Skeletal muscle satellite cell (primary cell): Measurements from ENCODE around the gene RNF149.
"Not testable (repeated sequence)": the region's sequence is repeated elsewhere in the genome, so short reads cannot be mapped to it uniquely, and the experiment has no call there.

Experiments used
- H3K27me3 ChIP-seq: 2 replicates; pipeline ENCODE4 v1.7.0; 2013; ENCODE audit warnings: low read length; ENCODE audit not compliant: control insufficient read depth, insufficient read depth
- H3K36me3 ChIP-seq: 2 replicates; pipeline ENCODE4 v1.7.0; 2013; ENCODE audit warnings: mild to moderate bottlenecking, control low read depth, low read length; ENCODE audit not compliant: insufficient read depth
- H3K4me1 ChIP-seq: 2 replicates; pipeline ENCODE4 v1.7.0; 2013; ENCODE audit warnings: low read length; ENCODE audit not compliant: control insufficient read depth, insufficient read depth
- H3K4me2 ChIP-seq: 2 replicates; pipeline ENCODE4 v1.7.0; 2013; ENCODE audit warnings: mild to moderate bottlenecking, low read length
- H3K4me3 ChIP-seq: 2 replicates; pipeline ENCODE4 v1.7.0; 2013; ENCODE audit warnings: low read length
- H3K9ac ChIP-seq: 2 replicates; pipeline ENCODE4 v1.7.0; 2013; ENCODE audit warnings: mild to moderate bottlenecking, low read depth, low read length, moderate library complexity
- H3K9me3 ChIP-seq: replicated peaks from 2 replicates; pipeline ENCODE4 v1.7.0; 2013; ENCODE audit warnings: mild to moderate bottlenecking, control low read depth, low read length

The RNF149 gene

GRCh38 chr2:101329026-101329425, 20.5 kb upstream of the RNF149 start:
- no peaks in the 10 kb centered on the region for H3K36me3 ChIP-seq
- H3K4me2 ChIP-seq, result no peak overlapping the region
- H3K9ac ChIP-seq, result no peak overlapping the region
- no peak overlapping the region for H3K4me3 ChIP-seq
- no peaks in the 10 kb centered on the region for H3K27me3 ChIP-seq
- no peaks in the 10 kb centered on the region for H3K9me3 ChIP-seq
- H3K4me1 ChIP-seq, result peaks cover 16% of the 10 kb centered on the region

GRCh38 chr2:101328474-101329007, 20.0 kb upstream of the RNF149 start:
- H3K4me1 ChIP-seq, result peaks cover 16% of the 10 kb centered on the region
- no peaks in the 10 kb centered on the region for H3K36me3 ChIP-seq
- H3K4me3 ChIP-seq, result no peak overlapping the region
- peak overlapping the region; percentile 36 for H3K4me2 ChIP-seq
- H3K27me3 ChIP-seq, result no peaks in the 10 kb centered on the region
- H3K9me3 ChIP-seq, result no peaks in the 10 kb centered on the region
- no peak overlapping the region for H3K9ac ChIP-seq

- H3K27me3 ChIP-seq, result no peaks in the 10 kb centered on the region
- H3K9ac ChIP-seq, result no peak overlapping the region
- H3K4me2 ChIP-seq, result peak overlapping the region; percentile 36
- no peak overlapping the region for H3K4me3 ChIP-seq
- no peaks in the 10 kb centered on the region for H3K36me3 ChIP-seq
- no peaks in the 10 kb centered on the region for H3K9me3 ChIP-seq
- peaks cover 16% of the 10 kb centered on the region for H3K4me1 ChIP-seq
These were observed 19.4 kb upstream of the RNF149 start for GRCh38 chr2:101327863-101328394.

- Histone ChIP-seq H3K4me3 (no peak overlapping the region), H3K36me3 (no peaks in the 10 kb centered on the region), H3K4me2 (no peak overlapping the region), H3K4me1 (peaks cover 16% of the 10 kb centered on the region), H3K9ac (no peak overlapping the region), H3K27me3 (no peaks in the 10 kb centered on the region), H3K9me3 (no peaks in the 10 kb centered on the region)
These were observed 16.9 kb upstream of the RNF149 start for GRCh38 chr2:101325425-101325824.

- not testable (repeated sequence) for H3K4me1 ChIP-seq, H3K9ac ChIP-seq, H3K4me2 ChIP-seq, H3K4me3 ChIP-seq, H3K27me3 ChIP-seq, H3K36me3 ChIP-seq, H3K9me3 ChIP-seq
These were observed 8.1 kb upstream of the RNF149 start for GRCh38 chr2:101316568-101316967.

GRCh38 chr2:101311696-101312017, 3.2 kb upstream of the RNF149 start:
- Histone ChIP-seq H3K4me3 (no peak overlapping the region), H3K4me2 (no peak overlapping the region), H3K9ac (no peak overlapping the region), H3K36me3 (no peaks in the 10 kb centered on the region), H3K9me3 (no peaks in the 10 kb centered on the region), H3K4me1 (peaks cover 4% of the 10 kb centered on the region), H3K27me3 (no peaks in the 10 kb centered on the region)

- no peak overlapping the region for H3K9ac ChIP-seq
- no peaks in the 10 kb centered on the region for H3K27me3 ChIP-seq
- no peaks in the 10 kb centered on the region for H3K36me3 ChIP-seq
- H3K4me3 ChIP-seq, result no peak overlapping the region
- no peak overlapping the region for H3K4me2 ChIP-seq
- H3K9me3 ChIP-seq, result no peaks in the 10 kb centered on the region
- peaks cover 10% of the 10 kb centered on the region for H3K4me1 ChIP-seq
These were observed 2.6 kb upstream of the RNF149 start for GRCh38 chr2:101310834-101311695.

- Histone ChIP-seq H3K9me3 (no peaks in the 10 kb centered on the region), H3K36me3 (no peaks in the 10 kb centered on the region), H3K27me3 (no peaks in the 10 kb centered on the region), H3K4me2 (no peak overlapping the region), H3K4me3 (no peak overlapping the region), H3K4me1 (peaks cover 18% of the 10 kb centered on the region), H3K9ac (no peak overlapping the region)
These were observed 1.8 kb upstream of the RNF149 start for GRCh38 chr2:101310090-101310833.

- peak overlapping the region; percentile 95 for H3K4me3 ChIP-seq
- H3K4me2 ChIP-seq, result peak overlapping the region; percentile 87
- H3K9me3 ChIP-seq, result no peaks in the 10 kb centered on the region
- no peaks in the 10 kb centered on the region for H3K27me3 ChIP-seq
- H3K4me1 ChIP-seq, result peaks cover 27% of the 10 kb centered on the region
- no peaks in the 10 kb centered on the region for H3K36me3 ChIP-seq
- H3K9ac ChIP-seq, result peak overlapping the region; percentile 96
These were observed 510 bp downstream of the RNF149 start for GRCh38 chr2:101307950-101308431.

- H3K4me2 ChIP-seq, result peak overlapping the region; percentile 87
- no peaks in the 10 kb centered on the region for H3K36me3 ChIP-seq
- H3K4me1 ChIP-seq, result peaks cover 27% of the 10 kb centered on the region
These were observed 998 bp downstream of the RNF149 start for GRCh38 chr2:101307503-101307902.

GRCh38 chr2:101306410-101306809, 2.1 kb downstream of the RNF149 start:
- H3K36me3 ChIP-seq, result peaks cover 7% of the 10 kb centered on the region
- H3K4me2 ChIP-seq, result peak overlapping the region; percentile 87
- H3K4me1 ChIP-seq, result peaks cover 27% of the 10 kb centered on the region
- H3K9me3 ChIP-seq, result no peaks in the 10 kb centered on the region
- peak overlapping the region; percentile 95 for H3K4me3 ChIP-seq
- peak overlapping the region; percentile 96 for H3K9ac ChIP-seq
- no peaks in the 10 kb centered on the region for H3K27me3 ChIP-seq

More at GRCh38 chr2:101307503-101307902, 998 bp downstream of the RNF149 start:
- H3K9me3 ChIP-seq, result no peaks in the 10 kb centered on the region
- H3K27me3 ChIP-seq, result no peaks in the 10 kb centered on the region
- H3K9ac ChIP-seq, result peak overlapping the region; percentile 96
- peak overlapping the region; percentile 95 for H3K4me3 ChIP-seq
